Spleen (tissue), 11 donors: ENCODE results near the gene SRRM2. TPM values are rescaled to one million over a fixed set of nuclear protein-coding genes. Genes with fewer than 3 reads are reported as not detected.

ENCODE experiments used
- DNase-seq: peaks from one replicate; pipeline ENCODE4 v3.0.0-alpha.2; 2020
- H3K27ac ChIP-seq, 8 donors: fragments of 200-600 bp; sonication (generic) in 7 of 8; 1 replicate in 4 of 8; 2 replicates in 4 of 8; pipeline versions ENCODE4 v1.5.0 to v1.8.0; 2016 to 2021; ENCODE audit warnings: inconsistent platforms in 4 of 8, mild to moderate bottlenecking in 4 of 8, moderate library complexity in 1 of 8
- H3K27me3 ChIP-seq, 7 donors: fragments of 200-600 bp; sonication (generic) in 6 of 7; replicated peaks in 1 of 7; 1 replicate in 4 of 7; 2 replicates in 3 of 7; pipeline versions ENCODE4 v1.5.0 to v1.8.0; 2016 to 2021; ENCODE audit warnings: inconsistent platforms in 3 of 7, mild to moderate bottlenecking in 1 of 7
- H3K36me3 ChIP-seq, 6 donors: fragments of 200-600 bp; sonication (generic) in 5 of 6; 1 replicate in 4 of 6; 2 replicates in 2 of 6; pipeline versions ENCODE4 v1.5.0 to v1.8.0; 2016 to 2021; ENCODE audit warnings: inconsistent platforms in 2 of 6
- H3K4me1 ChIP-seq, 6 donors: fragments of 200-600 bp; sonication (generic) in 5 of 6; 1 replicate in 3 of 6; 2 replicates in 3 of 6; pipeline versions ENCODE4 v1.5.0 to v1.8.0; 2016 to 2021; ENCODE audit warnings: inconsistent platforms in 3 of 6
- H3K4me3 ChIP-seq, 8 donors: fragments of 200-600 bp; sonication (generic) in 7 of 8; 1 replicate in 4 of 8; 2 replicates in 4 of 8; pipeline versions ENCODE4 v1.5.0 to v1.8.0; 2016 to 2021; ENCODE audit warnings: inconsistent platforms in 4 of 8, mild to moderate bottlenecking in 4 of 8, moderate library complexity in 2 of 8
- H3K9me3 ChIP-seq, 8 donors: fragments of 200-600 bp; sonication (generic) in 7 of 8; 1 replicate in 4 of 8; 2 replicates in 4 of 8; pipeline versions ENCODE4 v1.5.0 to v1.8.0; 2016 to 2021; ENCODE audit warnings: inconsistent platforms in 4 of 8
- CTCF ChIP-seq, 11 experiments: fragments of 200-600 bp in 7 of 11; fragments of 450-650 bp in 4 of 11; sonication (generic) in 4 of 11; IDR thresholded peaks in 8 of 11; conservative IDR thresholded peaks in 3 of 11; 1 replicate in 7 of 11; 2 replicates in 4 of 11; pipeline versions ENCODE4 v1.4.0 to v1.8.0; 2016 to 2021; ENCODE audit warnings: antibody characterized with exemption in 11 of 11, inconsistent platforms in 4 of 11, mild to moderate bottlenecking in 1 of 11
- POLR2A ChIP-seq, 3 donors: fragments of 450-650 bp; IDR thresholded peaks; one replicate each; pipeline ENCODE4 v1.5.1; 2017; ENCODE audit warnings: antibody characterized with exemption in 3 of 3, mild to moderate bottlenecking in 1 of 3
- POLR2AphosphoS5 ChIP-seq, 3 donors: sonication (generic); formaldehyde crosslinking; IDR thresholded peaks; one replicate each; pipeline ENCODE4 v1.5.1; 2017; ENCODE audit warnings: antibody characterized with exemption in 3 of 3
- WGBS, 5 donors: extraction: QIAGEN DNeasy Blood & Tissue Kit in 3 of 5; methylation state at CpG; one replicate each; pipeline versions ENCODE4 v1.1.5 to v1.1.7; 2013 to 2018; 5-methylcytosine and 5-hydroxymethylcytosine counted together
- intact Hi-C: fragments of 100-400 bp; cut with DNase I; formaldehyde crosslinking; loops from one replicate; pipeline ENCODE4 v1.15.0; 2023; ENCODE audit warnings: low total_unique reads
- polyA plus RNA-seq, 3 donors: library from polyadenylated mRNA; stranded (reverse); fragments of 200-250 nt; gene quantifications; one replicate each; pipeline ENCODE4 v1.2.1, GENCODE V29; 2013
- total RNA-seq, 7 donors: library from RNA; depleted of rRNA in 3 of 7; stranded (reverse); fragments of >200 nt in 3 of 7; fragmentation: NEBNext Ultra II Directional in 4 of 7; extraction: Animal tissue kit (Norgen Biotek cat#: 25700) in 4 of 7; gene quantifications; one replicate each; pipeline versions ENCODE4 v1.1.0 to v1.2.1, GENCODE V29; 2016 to 2021
- donor health status: healthy with polysubstance abuse.
- donor health status: DM: no; HTN: no; CAD: no; lungs with moderate emphysema.
- donor health status: DM: no; HTN: no; CAD: no.
- donor health status: Bipolar disorder and iron deficiency.
- donor health status: healthy.
- donor health status: DM: no; HTN: no; CAD: no.
- donor health status: DM: yes; HTN: yes; CAD: no.

Gene SRRM2
- total and polyA plus RNA-seq, 10 donors = 239 to 1,169 (median 839) TPM

GRCh38 chr16:2786061-2786825 lies 33.8 kb downstream of the SRRM2 start:
- intact Hi-C loops = no loop called here
- H3K4me3 ChIP-seq = peak overlapping the region in 3 of 8 donors; percentile 42 to 78 (median 42)
- peaks cover 5 to 21% (median 17%) of the 10 kb centered on the region in 6 donors for H3K4me1 ChIP-seq
- TF ChIP-seq POLR2AphosphoS5 (IDR thresholded peaks at IDR 0.05) (no peak), CTCF (IDR thresholded peaks at IDR 0.05 in 8 of 11, conservative IDR thresholded peaks at IDR 0.05 in 3 of 11) (no peak), POLR2A (IDR thresholded peaks at IDR 0.05) (no peak)
- peaks cover 0 to 65% (median 48%) of the 10 kb centered on the region in 7 donors for H3K27me3 ChIP-seq
- no peak overlapping the region for H3K27ac ChIP-seq
- no peaks in the 10 kb centered on the region for H3K36me3 ChIP-seq
- no peaks in the 10 kb centered on the region for H3K9me3 ChIP-seq
- peak; percentile 54 for DNase-seq
- 54 to 60% (median 57%) methylated on average over 15 of the region's 15 CpGs for WGBS, 5 donors

- H3K27ac ChIP-seq = no peak overlapping the region
- intact Hi-C loops = no loop called here
- TF ChIP-seq CTCF (IDR thresholded peaks at IDR 0.05 in 8 of 11, conservative IDR thresholded peaks at IDR 0.05 in 3 of 11) (no peak), POLR2A (IDR thresholded peaks at IDR 0.05) (no peak), POLR2AphosphoS5 (IDR thresholded peaks at IDR 0.05) (no peak)
- peaks cover 5 to 21% (median 17%) of the 10 kb centered on the region in 6 donors for H3K4me1 ChIP-seq
- no peak overlapping the region for H3K4me3 ChIP-seq
- no peak for DNase-seq
- WGBS, 5 donors = 50 to 80% (median 57%) methylated on average over 3 of the region's 3 CpGs
- no peaks in the 10 kb centered on the region for H3K9me3 ChIP-seq
- peaks cover 0 to 71% (median 48%) of the 10 kb centered on the region in 7 donors for H3K27me3 ChIP-seq
- H3K36me3 ChIP-seq = no peaks in the 10 kb centered on the region
Measured at GRCh38 chr16:2786826-2787151, 34.4 kb downstream of the SRRM2 start.

- intact Hi-C loops = no loop called here
- no peaks in the 10 kb centered on the region for H3K36me3 ChIP-seq
- 23 to 45% (median 30%) methylated on average over 10 of the region's 10 CpGs for WGBS, 5 donors
- H3K27me3 ChIP-seq = peaks cover 0 to 77% (median 48%) of the 10 kb centered on the region in 7 donors
- TF ChIP-seq CTCF (IDR thresholded peaks at IDR 0.05 in 8 of 11, conservative IDR thresholded peaks at IDR 0.05 in 3 of 11) (no peak), POLR2AphosphoS5 (IDR thresholded peaks at IDR 0.05) (no peak), POLR2A (IDR thresholded peaks at IDR 0.05) (no peak)
- peaks cover 5 to 21% (median 17%) of the 10 kb centered on the region in 6 donors for H3K4me1 ChIP-seq
- DNase-seq = peak; percentile 62
- no peaks in the 10 kb centered on the region for H3K9me3 ChIP-seq
- H3K27ac ChIP-seq = no peak within 1 kb of the TSS
- H3K4me3 ChIP-seq = no peak within 1 kb of the TSS
Measured at GRCh38 chr16:2787406-2787805, 35.0 kb downstream of the SRRM2 start, which contains the start of gene PRSS33. TSS of gene PRSS33 (minus strand) at chr16:2787560. CDS start at chr16:2786547, 1,013 bp downstream.

GRCh38 chr16:2787961-2788360 lies 35.5 kb downstream of the SRRM2 start:
- Histone ChIP-seq H3K4me3 (no peak overlapping the region), H3K36me3 (no peaks in the 10 kb centered on the region), H3K9me3 (no peaks in the 10 kb centered on the region), H3K4me1 (peaks cover 5 to 22% (median 17%) of the 10 kb centered on the region in 6 donors), H3K27me3 (peaks cover 0 to 81% (median 48%) of the 10 kb centered on the region in 7 donors), H3K27ac (no peak overlapping the region)
- WGBS, 5 donors = 21 to 54% (median 31%) methylated on average over 6 to 7 of the region's 7 CpGs
- intact Hi-C loops = no loop called here
- no peak for TF ChIP-seq POLR2AphosphoS5 (IDR thresholded peaks at IDR 0.05)
- no peak for TF ChIP-seq POLR2A (IDR thresholded peaks at IDR 0.05)
- TF ChIP-seq CTCF (IDR thresholded peaks at IDR 0.05 in 8 of 11, conservative IDR thresholded peaks at IDR 0.05 in 3 of 11) = no peak
- no peak for DNase-seq
